Stimulated activated CD8-positive, alpha-beta memory T cell treated with anti-CD3 and anti-CD28 coated beads, Interleukin-4, amount 100 ng/mL, for 24 hours (primary cell): ENCODE measurements around the gene RRP1.

Experiments
- DNase-seq: peaks from one replicate; pipeline ENCODE4 v3.0.0-alpha.2; 2020; ENCODE audit warnings: low read depth

RRP1 gene

GRCh38 chr21:43801006-43801783, 11.8 kb downstream of the RRP1 start:
- DNase-seq = no peak

- no peak for DNase-seq
Measured at GRCh38 chr21:43802713-43803313, 13.4 kb downstream of the RRP1 start.

DNA sequence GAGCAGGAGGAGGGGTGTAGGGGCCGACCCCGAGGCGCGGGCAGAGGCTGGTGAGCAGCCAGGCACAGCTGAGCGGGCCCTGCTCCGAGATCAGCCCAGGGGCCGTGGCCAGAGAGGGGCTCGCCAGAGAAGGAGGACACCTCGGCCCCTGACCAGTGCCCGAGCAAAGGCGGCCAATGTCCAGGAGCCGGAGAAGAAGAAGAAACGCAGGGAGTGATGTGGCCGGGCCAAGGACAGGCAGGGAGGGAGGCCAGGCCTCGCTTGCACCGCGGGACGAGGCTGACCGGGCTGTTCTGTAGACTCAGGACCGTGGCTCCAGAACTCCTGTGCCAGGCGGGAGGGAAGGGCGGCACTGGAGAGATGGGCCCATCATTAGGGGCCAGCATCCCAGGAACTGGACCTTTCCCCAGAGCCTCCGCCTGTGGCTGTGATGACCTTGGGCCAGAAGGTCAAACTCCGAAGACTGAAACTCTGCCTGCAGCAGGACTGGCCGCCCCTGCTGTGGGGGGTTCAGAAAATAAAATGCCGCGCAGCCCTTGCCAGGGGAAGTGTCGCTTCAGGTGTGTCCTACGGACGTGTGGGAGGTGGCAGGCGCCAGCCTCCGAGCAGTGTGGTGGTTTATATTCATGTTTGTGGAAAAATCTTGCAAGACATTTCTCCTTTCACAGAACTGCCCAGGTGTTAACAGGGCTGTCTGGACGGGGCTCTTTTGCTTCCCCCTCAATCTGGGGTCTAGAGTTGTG, 14.4 kb downstream of the RRP1 start:
- no peak for DNase-seq

- DNase-seq = no peak
Measured at GRCh38 chr21:43805275-43805800, 16.0 kb downstream of the RRP1 start.

GRCh38 chr21:43806017-43806710, 16.8 kb downstream of the RRP1 start:
- no peak for DNase-seq

- no peak for DNase-seq
Measured at GRCh38 chr21:43808367-43808766, 19.0 kb downstream of the RRP1 start.

DNA sequence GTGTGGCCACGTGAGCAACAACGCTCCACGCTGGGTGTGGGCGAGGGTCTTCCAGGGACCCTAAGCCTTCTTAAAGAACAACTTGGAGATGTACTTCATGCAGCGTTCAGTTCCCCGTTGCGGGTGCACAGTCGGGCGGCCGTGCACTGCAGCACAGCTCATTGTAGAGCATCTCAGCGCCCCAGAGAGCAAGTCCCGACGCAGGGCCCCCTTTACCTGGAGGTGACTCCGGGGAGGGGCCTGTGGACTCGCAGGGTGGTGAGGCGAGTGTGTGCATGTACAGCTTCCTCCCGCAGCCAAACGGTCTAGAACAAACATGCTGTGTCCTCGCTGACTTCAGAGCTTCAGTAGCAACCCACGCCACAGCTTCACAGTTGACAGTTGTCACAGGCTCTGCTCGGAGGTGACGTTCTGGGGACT, 19.5 kb downstream of the RRP1 start:
- no peak for DNase-seq

DNA sequence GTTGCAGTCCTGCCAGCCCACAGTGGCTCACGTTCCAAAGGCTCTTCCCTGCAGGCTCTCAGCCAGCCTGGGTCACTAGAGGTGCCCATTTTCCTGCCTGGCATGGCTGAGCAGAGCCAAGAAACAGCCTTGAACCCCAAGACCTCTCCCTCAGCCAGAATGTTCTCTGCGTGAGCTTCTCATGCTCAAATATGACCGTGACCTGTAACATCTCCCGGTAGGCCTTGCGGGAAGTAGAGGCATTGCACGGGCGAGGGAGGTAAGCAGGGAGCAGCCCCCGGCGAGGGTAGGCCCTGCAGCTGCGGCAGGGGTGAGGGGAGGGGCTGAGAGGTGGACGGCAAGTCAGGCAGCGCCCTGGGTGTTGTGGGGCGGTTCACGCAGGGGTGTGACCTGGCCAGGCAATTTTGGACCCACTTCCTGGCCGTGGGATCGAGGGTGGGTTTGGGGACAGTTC, 20.0 kb downstream of the RRP1 start:
- DNase-seq = no peak

DNA sequence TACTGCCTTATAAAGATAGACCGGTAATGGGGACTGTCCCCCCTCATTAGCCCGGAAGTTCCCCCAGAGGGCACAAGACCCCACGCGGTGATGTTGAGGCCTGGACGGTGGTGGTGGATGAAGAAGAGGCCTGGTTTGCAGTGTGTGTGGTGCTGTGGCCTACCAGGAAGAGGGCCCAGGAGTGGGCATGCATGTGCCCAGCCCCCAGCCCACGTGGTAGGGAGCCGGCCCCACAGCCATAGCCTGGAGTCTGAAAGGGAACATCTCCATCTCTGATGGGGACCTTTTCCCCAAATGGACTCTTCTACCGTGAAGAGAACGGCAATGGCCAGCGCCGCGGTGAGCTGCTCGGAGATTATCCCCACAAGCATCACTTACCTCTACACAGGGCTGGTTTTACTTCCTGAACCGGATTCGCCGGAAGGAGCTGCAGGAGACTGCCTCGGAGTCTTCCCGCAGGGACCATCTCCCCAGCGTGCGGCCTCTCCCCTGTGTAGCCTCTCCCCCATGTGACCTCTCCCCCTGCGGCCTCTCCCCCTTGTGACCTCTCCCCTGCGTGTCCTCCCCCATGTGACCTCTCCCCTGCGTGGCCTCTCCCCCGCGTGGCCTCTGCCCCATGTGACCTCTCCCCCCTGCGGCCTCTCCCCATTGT, 20.6 kb downstream of the RRP1 start:
- DNase-seq = no peak

DNA sequence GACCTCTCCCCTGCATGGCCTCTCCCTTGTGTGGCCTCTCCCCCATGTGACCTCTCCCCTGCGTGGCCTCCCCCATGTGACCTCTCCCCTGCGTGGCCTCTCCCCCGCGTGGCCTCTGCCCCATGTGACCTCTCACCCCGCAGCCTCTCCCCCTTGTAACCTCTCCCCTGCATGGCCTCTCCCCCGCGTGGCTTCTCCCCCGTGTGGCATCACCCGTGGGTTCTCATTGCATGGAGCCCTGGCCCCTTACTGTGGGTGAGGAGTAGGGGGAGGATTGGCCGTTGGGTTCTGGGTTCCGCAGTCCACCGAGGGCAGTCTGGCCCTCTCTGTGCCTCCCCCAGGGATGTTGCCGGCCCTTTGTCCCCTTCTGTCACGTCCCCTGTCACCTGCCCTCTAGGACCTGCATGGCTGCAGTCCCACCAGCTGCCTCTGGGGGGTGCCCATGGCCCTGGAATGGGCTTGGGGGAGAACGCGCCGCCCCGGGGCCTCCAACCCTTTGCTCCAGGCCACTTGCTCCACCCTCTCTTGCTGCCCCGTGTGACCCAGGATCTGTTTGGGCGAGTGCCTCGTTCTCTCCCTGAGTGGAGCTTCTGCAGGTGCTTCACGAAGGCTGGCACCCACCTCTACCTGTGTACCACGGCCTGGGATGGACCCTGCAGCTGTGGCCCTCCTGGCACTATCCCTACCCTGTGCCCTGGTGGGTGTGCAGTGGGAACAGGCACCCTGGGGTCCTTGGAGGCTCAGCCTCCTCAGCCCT, 21.3 kb downstream of the RRP1 start:
- peak; percentile 88 for DNase-seq

DNA sequence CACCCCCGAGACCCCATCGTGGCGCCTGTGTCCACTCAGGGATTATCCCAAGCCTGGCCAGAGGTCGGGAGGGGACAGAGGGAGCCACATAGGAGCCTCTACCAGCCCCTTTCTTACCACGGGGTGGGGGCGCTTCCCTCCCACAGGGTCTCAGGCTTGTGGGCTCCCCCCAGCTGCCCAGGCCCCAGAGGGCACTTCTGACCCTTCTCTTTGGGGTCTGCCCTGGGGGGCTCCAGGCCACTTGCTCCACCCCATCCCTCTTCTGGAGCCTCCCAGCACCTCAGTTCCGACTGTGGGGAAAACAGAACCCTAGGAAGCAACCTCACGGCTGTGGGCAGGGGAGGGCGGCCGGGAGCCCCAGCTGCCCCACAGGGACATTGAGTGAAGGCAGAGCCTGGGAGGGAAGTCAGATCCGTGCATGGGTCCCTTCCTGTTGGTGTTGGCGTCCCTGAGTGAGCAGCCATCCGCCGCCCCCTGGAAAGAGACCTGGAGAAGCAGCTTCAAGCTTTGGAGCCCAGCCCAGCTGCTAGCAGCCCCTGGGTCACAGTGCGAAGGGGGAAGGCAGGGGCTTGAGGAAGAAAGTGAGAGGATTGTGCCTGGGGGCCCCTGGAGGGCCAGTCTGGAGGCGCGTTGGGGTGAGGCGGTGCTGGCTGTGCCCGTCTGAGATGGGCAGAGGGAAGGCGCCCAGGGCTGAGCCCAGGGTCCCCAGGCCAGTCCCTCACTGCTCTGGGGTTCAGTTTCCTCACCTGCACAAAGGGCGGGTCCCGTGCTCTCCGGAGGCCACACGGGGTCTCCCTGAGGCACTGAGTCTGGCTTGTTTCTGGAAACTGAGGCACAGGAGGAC, 22.1 kb downstream of the RRP1 start:
- DNase-seq = no peak

- DNase-seq = no peak
Measured at GRCh38 chr21:43812139-43812821, 22.9 kb downstream of the RRP1 start.

- no peak for DNase-seq
Measured at GRCh38 chr21:43812957-43813655, 23.7 kb downstream of the RRP1 start.

- no peak for DNase-seq
Measured at GRCh38 chr21:43813656-43813980, 24.2 kb downstream of the RRP1 start.

GRCh38 chr21:43814215-43815106, 25.1 kb downstream of the RRP1 start:
- no peak for DNase-seq

GRCh38 chr21:43815107-43815613, 25.8 kb downstream of the RRP1 start:
- no peak for DNase-seq

- DNase-seq = no peak
Measured at GRCh38 chr21:43815991-43816390, 26.6 kb downstream of the RRP1 start.
